Stimulated activated CD8-positive, alpha-beta memory T cell treated with anti-CD3 and anti-CD28 coated beads, Interleukin-12 subunit alpha, Interleukin-12 subunit beta, amount 100 ng/mL, for 4 hours (primary cell): ENCODE measurements around the gene NOP16.
"Not testable (repeated sequence)": the region's sequence is repeated elsewhere in the genome, so short reads cannot be mapped to it uniquely, and the experiment has no call there.

Experiments used
- DNase-seq: peaks from one replicate; pipeline ENCODE4 v3.0.0-alpha.2; 2020; ENCODE audit warnings: low read depth

NOP16 gene

GRCh38 chr5:176409765-176410164 is 21.4 kb upstream of the NOP16 start:
- DNase-seq: no peak

GRCh38 chr5:176408590-176408989 is 20.2 kb upstream of the NOP16 start:
- no peak for DNase-seq

- DNase-seq: not testable (repeated sequence)
These were observed 19.8 kb upstream of the NOP16 start for GRCh38 chr5:176408252-176408573.

- DNase-seq: no peak
These were observed 19.3 kb upstream of the NOP16 start for GRCh38 chr5:176407456-176408251.

- no peak for DNase-seq
These were observed 18.1 kb upstream of the NOP16 start for GRCh38 chr5:176406436-176407052.

- no peak for DNase-seq
These were observed 17.4 kb upstream of the NOP16 start for GRCh38 chr5:176405656-176406435.

- DNase-seq: no peak
These were observed 13.1 kb upstream of the NOP16 start for GRCh38 chr5:176401281-176402205.

- no peak for DNase-seq
These were observed 12.2 kb upstream of the NOP16 start for GRCh38 chr5:176400382-176401156.

GRCh38 chr5:176397736-176398420 is 9.5 kb upstream of the NOP16 start:
- DNase-seq: no peak

GRCh38 chr5:176396330-176396729 is 7.9 kb upstream of the NOP16 start:
- DNase-seq: no peak

- DNase-seq: no peak
These were observed 6.7 kb upstream of the NOP16 start for GRCh38 chr5:176394881-176395675.

- DNase-seq: no peak
These were observed 5.7 kb upstream of the NOP16 start for GRCh38 chr5:176394096-176394495.

GRCh38 chr5:176392526-176392925 is 4.1 kb upstream of the NOP16 start:
- no peak for DNase-seq

- no peak for DNase-seq
These were observed 3.6 kb upstream of the NOP16 start for GRCh38 chr5:176391999-176392398.

- DNase-seq: no peak
These were observed 3.1 kb upstream of the NOP16 start for GRCh38 chr5:176391479-176391878.

GRCh38 chr5:176389135-176390123 is 1.0 kb upstream of the NOP16 start:
- DNase-seq: no peak

GRCh38 chr5:176388003-176388443 is 375 bp downstream of the NOP16 start:
- DNase-seq: no peak

- DNase-seq: no peak
These were observed 943 bp downstream of the NOP16 start for GRCh38 chr5:176387384-176387925.
